Neural cell (in vitro differentiated cells): ENCODE results near the gene PEX5. TPM values are rescaled to one million over a fixed set of nuclear protein-coding genes. Genes with fewer than 3 reads are reported as not detected.

Experiments used
- H2AFZ ChIP-seq: fragments of 200-600, 300-800 bp; sonication (generic), shearing (Covaris generic); 2 replicates; pipeline ENCODE4 v1.6.0; 2014; ENCODE audit warnings: low read depth, mild to moderate bottlenecking, antibody characterized with exemption, low read length, moderate library complexity
- H3F3A ChIP-seq: fragments of 200-600 bp; shearing (Covaris generic); 2 replicates; pipeline ENCODE4 v1.6.1; 2016; ENCODE audit warnings: mild to moderate bottlenecking, moderate library complexity, mixed read lengths, antibody characterized with exemption, low read length; ENCODE audit not compliant: insufficient read depth, poor library complexity, severe bottlenecking
- H3K27ac ChIP-seq: fragments of 200-600, 300-800 bp; sonication (generic), shearing (Covaris generic); 2 replicates; pipeline ENCODE4 v1.5.1; 2014; ENCODE audit warnings: mild to moderate bottlenecking, low read length, moderate library complexity
- H3K27me3 ChIP-seq: fragments of 300-800, 200-600 bp; sonication (generic), shearing (Covaris generic); 2 replicates; pipeline ENCODE4 v1.6.0; 2014; ENCODE audit warnings: mild to moderate bottlenecking, low read depth, low read length, moderate library complexity; ENCODE audit not compliant: insufficient read depth
- H3K36me3 ChIP-seq: fragments of 300-800, 200-600 bp; sonication (generic), shearing (Covaris generic); 2 replicates; pipeline ENCODE4 v1.5.1; 2014; ENCODE audit warnings: mild to moderate bottlenecking, antibody characterized with exemption, low read length, moderate library complexity; ENCODE audit not compliant: insufficient read depth
- H3K4me2 ChIP-seq: fragments of 300-800, 200-600 bp; sonication (generic), shearing (Covaris generic); 2 replicates; pipeline ENCODE4 v1.6.0; 2014; ENCODE audit warnings: mild to moderate bottlenecking, low read length
- H3K4me3 ChIP-seq: fragments of 300-800, 200-600 bp; sonication (generic), shearing (Covaris generic); 2 replicates; pipeline ENCODE4 v1.5.1; 2014; ENCODE audit warnings: mild to moderate bottlenecking, low read length, moderate library complexity
- H3K79me2 ChIP-seq: fragments of 200-600 bp; shearing (Covaris generic); replicated peaks from 2 replicates; pipeline ENCODE4 v1.6.0; 2014; ENCODE audit warnings: mild to moderate bottlenecking, low read length, moderate library complexity; ENCODE audit not compliant: insufficient read depth
- H3K9ac ChIP-seq: fragments of 300-800, 200-600 bp; sonication (generic), shearing (Covaris generic); 2 replicates; pipeline ENCODE4 v1.6.1; 2016; ENCODE audit warnings: mild to moderate bottlenecking, low read length, mixed read lengths
- H3K9me2 ChIP-seq: fragments of 200-600 bp; shearing (Covaris generic); 2 replicates; pipeline ENCODE4 v1.6.1; 2016; ENCODE audit warnings: mild to moderate bottlenecking, low read length, mixed read lengths; ENCODE audit not compliant: insufficient read depth
- H3K9me3 ChIP-seq: fragments of 200-600, 300-800 bp; sonication (generic), shearing (Covaris generic); 2 replicates; pipeline ENCODE4 v1.6.1; 2016; ENCODE audit warnings: mild to moderate bottlenecking, mixed run types, low read length, moderate library complexity, mixed read lengths
- H4K20me1 ChIP-seq: fragments of 200-600 bp; shearing (Covaris generic); 2 replicates; pipeline ENCODE4 v1.6.1; 2016; ENCODE audit warnings: mild to moderate bottlenecking, mixed run types; ENCODE audit not compliant: insufficient read depth
- EP300 ChIP-seq: fragments of 450-650 bp; conservative IDR thresholded peaks from 2 replicates; pipeline ENCODE4 v1.6.1; 2014; ENCODE audit warnings: antibody characterized with exemption, mild to moderate bottlenecking, moderate library complexity; ENCODE audit not compliant: poor library complexity, severe bottlenecking
- EZH2 ChIP-seq: fragments of 200-600, 300-800 bp; shearing (Covaris generic), sonication (generic); IDR thresholded peaks from 2 replicates; pipeline ENCODE4 v1.6.1; 2014; ENCODE audit warnings: antibody characterized with exemption, low read length, borderline replicate concordance, mild to moderate bottlenecking; ENCODE audit not compliant: insufficient read depth, poor library complexity, severe bottlenecking
- MXI1 ChIP-seq: fragments of 450-650 bp; conservative IDR thresholded peaks from 2 replicates; pipeline ENCODE4 v1.6.1; 2014; ENCODE audit warnings: antibody characterized with exemption, mild to moderate bottlenecking; ENCODE audit not compliant: poor library complexity, severe bottlenecking
- POLR2AphosphoS5 ChIP-seq: IDR thresholded peaks from 2 replicates; pipeline ENCODE4 v1.6.1; 2012
- RAD21 ChIP-seq: fragments of 450-650 bp; conservative IDR thresholded peaks from 2 replicates; pipeline ENCODE4 v1.6.1; 2014; ENCODE audit warnings: antibody characterized with exemption, mild to moderate bottlenecking, moderate library complexity
- SMC3 ChIP-seq: fragments of 450-650 bp; conservative IDR thresholded peaks from 2 replicates; pipeline ENCODE4 v1.6.1; 2014; ENCODE audit warnings: antibody characterized with exemption, mild to moderate bottlenecking, moderate library complexity; ENCODE audit not compliant: poor library complexity
- TAF1 ChIP-seq: IDR thresholded peaks from 2 replicates; pipeline ENCODE4 v1.6.1; 2012; ENCODE audit warnings: low read depth
- polyA plus RNA-seq: library from polyadenylated mRNA; depleted of rRNA; stranded (reverse); fragments of >200 nt; gene quantifications from 2 replicates; pipeline ENCODE4 v1.2.3, GENCODE V29; 2014
- TF ChIP-seq, protein P1 (sequence below): fragments of 450-650 bp; IDR thresholded peaks from 2 replicates; pipeline ENCODE4 v1.5.1; 2014; ENCODE audit warnings: antibody characterized with exemption, mild to moderate bottlenecking, moderate library complexity; ENCODE audit not compliant: poor library complexity, severe bottlenecking
- TF ChIP-seq, protein P2 (sequence below): IDR thresholded peaks from 2 replicates; pipeline ENCODE4 v1.6.1; 2012; ENCODE audit warnings: borderline replicate concordance

Gene PEX5
- polyA plus RNA-seq, 1 donor from 2014 or later = 63.9 TPM

DNA sequence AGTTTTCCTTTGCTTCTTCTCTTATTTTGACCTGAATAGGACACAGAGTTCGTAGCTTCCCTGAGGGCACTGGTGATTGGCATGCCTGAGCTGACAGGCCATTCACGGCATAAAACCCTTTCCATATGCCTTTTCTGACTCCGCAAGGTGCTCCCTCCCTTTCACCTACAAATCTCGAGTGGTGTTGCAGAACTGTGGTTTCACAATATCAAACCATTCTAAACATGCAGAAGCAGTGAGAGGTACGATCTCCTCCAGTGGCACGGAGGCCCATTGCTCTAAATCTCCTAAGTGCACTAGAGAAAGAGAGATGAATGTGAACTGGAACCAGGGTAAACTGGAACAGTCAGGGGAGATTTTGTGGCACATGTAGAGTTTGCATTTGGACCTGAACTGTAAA is 35.4 kb upstream of the PEX5 start (continued):
- TF ChIP-seq MXI1 = no peak

DNA sequence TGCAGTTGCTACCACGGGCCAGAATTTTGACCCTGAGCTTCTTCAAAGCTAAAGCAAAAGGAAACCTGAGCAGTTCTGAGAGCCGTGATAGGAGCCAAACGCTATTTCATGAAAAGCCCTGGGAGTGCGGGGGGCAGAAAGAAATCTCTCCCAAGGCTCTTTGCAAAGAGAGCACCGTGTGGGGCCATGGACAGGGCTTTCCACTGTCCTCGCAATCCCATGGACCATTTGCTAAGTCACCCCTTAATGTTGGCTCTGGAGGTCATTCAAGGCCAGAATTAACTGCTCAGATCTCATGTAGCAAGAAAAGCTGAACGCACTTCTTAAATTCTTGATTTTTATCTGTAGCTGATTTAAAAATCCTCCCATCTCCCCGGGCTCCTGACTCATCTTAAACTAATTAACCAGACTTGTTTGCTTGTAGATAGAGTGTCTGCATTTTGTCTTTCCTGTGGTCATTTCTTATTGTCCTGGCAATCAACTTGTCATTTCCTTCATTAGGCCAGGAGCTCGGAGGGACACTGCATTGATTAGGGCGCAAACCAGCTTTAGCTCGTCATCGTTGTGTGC is 34.5 kb upstream of the PEX5 start:
- no peak overlapping the region for H3K27ac ChIP-seq
- TF ChIP-seq EP300 = no peak
- TF ChIP-seq TAF1 = no peak
- TF ChIP-seq SMC3 = no peak
- TF ChIP-seq EZH2 = no peak
- no peak for TF ChIP-seq RAD21
- TF ChIP-seq, protein P1, sequence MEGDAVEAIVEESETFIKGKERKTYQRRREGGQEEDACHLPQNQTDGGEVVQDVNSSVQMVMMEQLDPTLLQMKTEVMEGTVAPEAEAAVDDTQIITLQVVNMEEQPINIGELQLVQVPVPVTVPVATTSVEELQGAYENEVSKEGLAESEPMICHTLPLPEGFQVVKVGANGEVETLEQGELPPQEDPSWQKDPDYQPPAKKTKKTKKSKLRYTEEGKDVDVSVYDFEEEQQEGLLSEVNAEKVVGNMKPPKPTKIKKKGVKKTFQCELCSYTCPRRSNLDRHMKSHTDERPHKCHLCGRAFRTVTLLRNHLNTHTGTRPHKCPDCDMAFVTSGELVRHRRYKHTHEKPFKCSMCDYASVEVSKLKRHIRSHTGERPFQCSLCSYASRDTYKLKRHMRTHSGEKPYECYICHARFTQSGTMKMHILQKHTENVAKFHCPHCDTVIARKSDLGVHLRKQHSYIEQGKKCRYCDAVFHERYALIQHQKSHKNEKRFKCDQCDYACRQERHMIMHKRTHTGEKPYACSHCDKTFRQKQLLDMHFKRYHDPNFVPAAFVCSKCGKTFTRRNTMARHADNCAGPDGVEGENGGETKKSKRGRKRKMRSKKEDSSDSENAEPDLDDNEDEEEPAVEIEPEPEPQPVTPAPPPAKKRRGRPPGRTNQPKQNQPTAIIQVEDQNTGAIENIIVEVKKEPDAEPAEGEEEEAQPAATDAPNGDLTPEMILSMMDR = no peak
- no peak for TF ChIP-seq MXI1
- TF ChIP-seq POLR2AphosphoS5 = no peak
- TF ChIP-seq, protein P2, sequence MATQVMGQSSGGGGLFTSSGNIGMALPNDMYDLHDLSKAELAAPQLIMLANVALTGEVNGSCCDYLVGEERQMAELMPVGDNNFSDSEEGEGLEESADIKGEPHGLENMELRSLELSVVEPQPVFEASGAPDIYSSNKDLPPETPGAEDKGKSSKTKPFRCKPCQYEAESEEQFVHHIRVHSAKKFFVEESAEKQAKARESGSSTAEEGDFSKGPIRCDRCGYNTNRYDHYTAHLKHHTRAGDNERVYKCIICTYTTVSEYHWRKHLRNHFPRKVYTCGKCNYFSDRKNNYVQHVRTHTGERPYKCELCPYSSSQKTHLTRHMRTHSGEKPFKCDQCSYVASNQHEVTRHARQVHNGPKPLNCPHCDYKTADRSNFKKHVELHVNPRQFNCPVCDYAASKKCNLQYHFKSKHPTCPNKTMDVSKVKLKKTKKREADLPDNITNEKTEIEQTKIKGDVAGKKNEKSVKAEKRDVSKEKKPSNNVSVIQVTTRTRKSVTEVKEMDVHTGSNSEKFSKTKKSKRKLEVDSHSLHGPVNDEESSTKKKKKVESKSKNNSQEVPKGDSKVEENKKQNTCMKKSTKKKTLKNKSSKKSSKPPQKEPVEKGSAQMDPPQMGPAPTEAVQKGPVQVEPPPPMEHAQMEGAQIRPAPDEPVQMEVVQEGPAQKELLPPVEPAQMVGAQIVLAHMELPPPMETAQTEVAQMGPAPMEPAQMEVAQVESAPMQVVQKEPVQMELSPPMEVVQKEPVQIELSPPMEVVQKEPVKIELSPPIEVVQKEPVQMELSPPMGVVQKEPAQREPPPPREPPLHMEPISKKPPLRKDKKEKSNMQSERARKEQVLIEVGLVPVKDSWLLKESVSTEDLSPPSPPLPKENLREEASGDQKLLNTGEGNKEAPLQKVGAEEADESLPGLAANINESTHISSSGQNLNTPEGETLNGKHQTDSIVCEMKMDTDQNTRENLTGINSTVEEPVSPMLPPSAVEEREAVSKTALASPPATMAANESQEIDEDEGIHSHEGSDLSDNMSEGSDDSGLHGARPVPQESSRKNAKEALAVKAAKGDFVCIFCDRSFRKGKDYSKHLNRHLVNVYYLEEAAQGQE = no peak

DNA sequence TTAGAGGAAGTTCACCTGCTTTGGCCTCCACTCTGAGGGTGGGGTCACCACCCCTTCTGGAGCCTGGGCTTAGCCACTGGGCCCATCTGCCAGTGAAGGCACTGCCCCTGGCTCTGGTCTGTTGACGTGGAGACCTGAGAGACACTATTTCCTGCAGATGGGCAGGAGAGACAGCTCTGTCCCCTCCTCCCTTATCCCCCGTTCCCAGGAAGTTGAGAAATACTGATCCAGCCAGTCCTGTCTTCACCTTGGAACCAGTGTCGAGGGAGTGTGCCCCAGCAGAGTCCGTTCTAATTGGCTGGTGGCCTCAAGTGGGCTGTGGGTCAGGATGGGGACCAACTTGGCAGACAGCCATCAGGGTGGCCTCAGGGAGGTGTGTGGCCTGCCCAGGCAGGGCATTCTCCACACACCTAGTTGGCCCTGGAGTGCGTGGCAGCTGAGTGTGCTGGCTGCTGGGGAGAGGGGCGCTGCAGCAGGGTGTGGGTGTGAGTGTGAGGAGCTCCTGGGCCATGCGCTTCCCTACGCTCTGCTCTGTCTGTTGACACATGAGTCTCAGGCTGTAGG is 33.9 kb upstream of the PEX5 start:
- H3K9ac ChIP-seq = no peak overlapping the region
- no peak overlapping the region for H3K27ac ChIP-seq
- no peaks in the 10 kb centered on the region for H4K20me1 ChIP-seq
- H3K9me3 ChIP-seq = no peaks in the 10 kb centered on the region
- peaks cover 14% of the 10 kb centered on the region for H3K36me3 ChIP-seq
- no peaks in the 10 kb centered on the region for H3F3A ChIP-seq
- no peaks in the 10 kb centered on the region for H3K27me3 ChIP-seq
- H3K9me2 ChIP-seq = no peaks in the 10 kb centered on the region
- no peak for TF ChIP-seq POLR2AphosphoS5
- TF ChIP-seq, protein P1 = no peak
- TF ChIP-seq, protein P2 = no peak
- TF ChIP-seq SMC3 = no peak
- no peak for TF ChIP-seq EZH2
- no peak for TF ChIP-seq MXI1
- TF ChIP-seq EP300 = no peak
- H3K4me2 ChIP-seq = no peak overlapping the region
- H3K4me3 ChIP-seq = no peak overlapping the region
- no peaks in the 10 kb centered on the region for H3K79me2 ChIP-seq
- H2AFZ ChIP-seq = no peak overlapping the region

More for the DNA sequence above, 34.5 kb upstream of the PEX5 start:
- Histone ChIP-seq H3F3A (no peaks in the 10 kb centered on the region), H2AFZ (no peak overlapping the region), H3K27me3 (no peaks in the 10 kb centered on the region), H3K4me3 (no peak overlapping the region), H3K4me2 (no peak overlapping the region), H3K79me2 (no peaks in the 10 kb centered on the region), H3K36me3 (peaks cover 14% of the 10 kb centered on the region), H4K20me1 (no peaks in the 10 kb centered on the region), H3K9me2 (no peaks in the 10 kb centered on the region), H3K9ac (no peak overlapping the region), H3K9me3 (no peaks in the 10 kb centered on the region)
